OCI-LY3 (cell line): ENCODE measurements around the gene MACROD2.

Experiments
- EZH2phosphoT487 ChIP-seq: fragments of 200-600 bp; shearing (Covaris generic); IDR thresholded peaks from 2 replicates; pipeline ENCODE4 v1.6.1; 2018; ENCODE audit warnings: antibody characterized with exemption, mixed run types, low read depth
- TF ChIP-seq, protein P1 (sequence below): fragments of 200-600, 300-600 bp; sonication (generic); IDR thresholded peaks from 2 replicates; pipeline ENCODE4 v1.5.1; 2014; ENCODE audit warnings: antibody characterized with exemption, low read length, low read depth

DNA sequence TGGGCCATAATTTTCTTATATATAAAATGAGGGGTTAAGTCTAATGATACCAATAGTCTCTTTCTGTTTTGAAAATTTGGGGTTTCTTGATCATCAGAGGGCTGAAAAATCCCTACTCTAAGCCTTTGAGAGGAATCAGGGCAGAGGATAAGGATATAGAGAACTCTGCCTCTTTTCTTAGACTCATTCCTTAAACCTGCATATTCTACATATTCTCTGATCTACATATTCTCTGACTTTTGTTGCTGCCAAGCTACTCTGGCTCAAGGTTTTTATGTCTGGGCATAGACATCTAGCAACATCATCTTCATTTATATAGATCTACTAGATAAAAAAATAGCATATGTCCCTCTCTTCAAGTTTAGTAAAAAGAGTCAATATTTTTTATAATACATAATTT is 270.9 kb downstream of the MACROD2 start:
- TF ChIP-seq, protein P1, sequence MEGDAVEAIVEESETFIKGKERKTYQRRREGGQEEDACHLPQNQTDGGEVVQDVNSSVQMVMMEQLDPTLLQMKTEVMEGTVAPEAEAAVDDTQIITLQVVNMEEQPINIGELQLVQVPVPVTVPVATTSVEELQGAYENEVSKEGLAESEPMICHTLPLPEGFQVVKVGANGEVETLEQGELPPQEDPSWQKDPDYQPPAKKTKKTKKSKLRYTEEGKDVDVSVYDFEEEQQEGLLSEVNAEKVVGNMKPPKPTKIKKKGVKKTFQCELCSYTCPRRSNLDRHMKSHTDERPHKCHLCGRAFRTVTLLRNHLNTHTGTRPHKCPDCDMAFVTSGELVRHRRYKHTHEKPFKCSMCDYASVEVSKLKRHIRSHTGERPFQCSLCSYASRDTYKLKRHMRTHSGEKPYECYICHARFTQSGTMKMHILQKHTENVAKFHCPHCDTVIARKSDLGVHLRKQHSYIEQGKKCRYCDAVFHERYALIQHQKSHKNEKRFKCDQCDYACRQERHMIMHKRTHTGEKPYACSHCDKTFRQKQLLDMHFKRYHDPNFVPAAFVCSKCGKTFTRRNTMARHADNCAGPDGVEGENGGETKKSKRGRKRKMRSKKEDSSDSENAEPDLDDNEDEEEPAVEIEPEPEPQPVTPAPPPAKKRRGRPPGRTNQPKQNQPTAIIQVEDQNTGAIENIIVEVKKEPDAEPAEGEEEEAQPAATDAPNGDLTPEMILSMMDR = no peak
- TF ChIP-seq EZH2phosphoT487 = no peak
